Liver (tissue), 9 donors: Measurements from ENCODE around the gene TLNRD1. TPM values are rescaled to one million over a fixed set of nuclear protein-coding genes. Genes with fewer than 3 reads are reported as not detected.
"Not testable (repeated sequence)": the region's sequence is repeated elsewhere in the genome, so short reads cannot be mapped to it uniquely, and the experiment has no call there.

Experiments
- DNase-seq: peaks from one replicate; pipeline ENCODE4 v3.0.0-alpha.2; 2017; ENCODE audit warnings: low spot score
- H3K27ac ChIP-seq, 2 donors: one replicate each; pipeline ENCODE4 v1.7.0; 2013; ENCODE audit warnings: inconsistent platforms in 2 of 2, low read length in 2 of 2, control low read depth in 1 of 2, low read depth in 1 of 2, mild to moderate bottlenecking in 1 of 2
- H3K27me3 ChIP-seq, 4 donors: one replicate each; pipeline versions ENCODE4 v1.6.1 to v1.7.0; 2013; ENCODE audit warnings: low read length in 3 of 4, inconsistent platforms in 1 of 4, mild to moderate bottlenecking in 1 of 4, moderate library complexity in 1 of 4; ENCODE audit not compliant: control insufficient read depth in 4 of 4, insufficient read depth in 4 of 4
- H3K36me3 ChIP-seq, 4 donors: one replicate each; pipeline versions ENCODE4 v1.6.1 to v1.7.0; 2013; ENCODE audit warnings: low read length in 3 of 4, mild to moderate bottlenecking in 3 of 4, low read depth in 1 of 4, moderate library complexity in 1 of 4; ENCODE audit not compliant: control insufficient read depth in 4 of 4, insufficient read depth in 3 of 4
- H3K4me1 ChIP-seq, 4 donors: one replicate each; pipeline versions ENCODE4 v1.6.1 to v1.7.0; 2013; ENCODE audit warnings: low read length in 3 of 4, mild to moderate bottlenecking in 3 of 4, moderate library complexity in 1 of 4; ENCODE audit not compliant: control insufficient read depth in 4 of 4, insufficient read depth in 4 of 4
- H3K4me3 ChIP-seq, 3 donors: one replicate each; pipeline versions ENCODE4 v1.6.1 to v1.7.0; 2013; ENCODE audit warnings: low read length in 3 of 3, control low read depth in 1 of 3, low read depth in 1 of 3, mild to moderate bottlenecking in 1 of 3
- H3K9ac ChIP-seq, 2 donors: one replicate each; pipeline ENCODE4 v1.7.0; 2013; ENCODE audit warnings: low read length in 2 of 2, mild to moderate bottlenecking in 2 of 2, moderate library complexity in 2 of 2, control low read depth in 1 of 2, low read depth in 1 of 2
- H3K9me3 ChIP-seq, 4 donors: one replicate each; pipeline versions ENCODE4 v1.6.1 to v1.7.0; 2013; ENCODE audit warnings: low read length in 3 of 4; ENCODE audit not compliant: control insufficient read depth in 4 of 4
- FOXA1 ChIP-seq: IDR thresholded peaks from 2 replicates; pipeline ENCODE4 v1.6.1; 2016; ENCODE audit warnings: antibody characterized with exemption
- HNF4A ChIP-seq, 2 donors: conservative IDR thresholded peaks; 2 replicates each; pipeline ENCODE4 v1.6.1; 2016; ENCODE audit warnings: antibody characterized with exemption in 2 of 2, mild to moderate bottlenecking in 2 of 2
- TAF1 ChIP-seq: conservative IDR thresholded peaks from 2 replicates; pipeline ENCODE4 v1.6.1; 2016; ENCODE audit warnings: antibody characterized with exemption, mild to moderate bottlenecking
- YY1 ChIP-seq: IDR thresholded peaks from 2 replicates; pipeline ENCODE4 v1.6.1; 2016; ENCODE audit warnings: antibody characterized with exemption, mild to moderate bottlenecking
- WGBS: extraction: QIAGEN DNeasy Blood & Tissue Kit; methylation state at CpG from one replicate; pipeline ENCODE4 v1.1.7; 2013; 5-methylcytosine and 5-hydroxymethylcytosine counted together
- polyA plus RNA-seq, 2 donors: library from polyadenylated mRNA; stranded (reverse) in 1 of 2; unstranded in 1 of 2; fragments of 200-250 nt in 1 of 2; fragments of >200 nt in 1 of 2; fragmentation: Nextera tagmentation in 1 of 2; extraction: Ambion mirVana in 1 of 2; gene quantifications; one replicate each; pipeline versions ENCODE4 v1.2.1 to v1.2.3, GENCODE V29; 2013 to 2015
- total RNA-seq, 2 donors: library from RNA; depleted of rRNA; stranded (reverse); fragments of >200 nt; gene quantifications; one replicate each; pipeline ENCODE4 v1.2.3, GENCODE V29; 2014
- TF ChIP-seq, protein P1 (sequence below): fragments of 150-350 bp; IDR thresholded peaks from 2 replicates; pipeline ENCODE4 v1.5.1; 2017; ENCODE audit warnings: improper control_type of control experiment, low read depth, low read length; ENCODE audit not compliant: missing input control
- TF ChIP-seq, protein P2 (sequence below): IDR thresholded peaks from 2 replicates; pipeline ENCODE4 v1.6.1; 2016; ENCODE audit warnings: antibody characterized with exemption
- TF ChIP-seq, protein P3 (sequence below): IDR thresholded peaks from 2 replicates; pipeline ENCODE4 v1.6.1; 2016; ENCODE audit warnings: antibody characterized with exemption, mild to moderate bottlenecking
- donor health status: healthy.
- donor health status: healthy.
- donor health status: healthy.
- donor health status: healthy.
- donor health status: healthy.

TLNRD1 gene
- total and polyA plus RNA-seq, 4 donors: 1.1 to 5.8 (median 3.2) TPM

DNA sequence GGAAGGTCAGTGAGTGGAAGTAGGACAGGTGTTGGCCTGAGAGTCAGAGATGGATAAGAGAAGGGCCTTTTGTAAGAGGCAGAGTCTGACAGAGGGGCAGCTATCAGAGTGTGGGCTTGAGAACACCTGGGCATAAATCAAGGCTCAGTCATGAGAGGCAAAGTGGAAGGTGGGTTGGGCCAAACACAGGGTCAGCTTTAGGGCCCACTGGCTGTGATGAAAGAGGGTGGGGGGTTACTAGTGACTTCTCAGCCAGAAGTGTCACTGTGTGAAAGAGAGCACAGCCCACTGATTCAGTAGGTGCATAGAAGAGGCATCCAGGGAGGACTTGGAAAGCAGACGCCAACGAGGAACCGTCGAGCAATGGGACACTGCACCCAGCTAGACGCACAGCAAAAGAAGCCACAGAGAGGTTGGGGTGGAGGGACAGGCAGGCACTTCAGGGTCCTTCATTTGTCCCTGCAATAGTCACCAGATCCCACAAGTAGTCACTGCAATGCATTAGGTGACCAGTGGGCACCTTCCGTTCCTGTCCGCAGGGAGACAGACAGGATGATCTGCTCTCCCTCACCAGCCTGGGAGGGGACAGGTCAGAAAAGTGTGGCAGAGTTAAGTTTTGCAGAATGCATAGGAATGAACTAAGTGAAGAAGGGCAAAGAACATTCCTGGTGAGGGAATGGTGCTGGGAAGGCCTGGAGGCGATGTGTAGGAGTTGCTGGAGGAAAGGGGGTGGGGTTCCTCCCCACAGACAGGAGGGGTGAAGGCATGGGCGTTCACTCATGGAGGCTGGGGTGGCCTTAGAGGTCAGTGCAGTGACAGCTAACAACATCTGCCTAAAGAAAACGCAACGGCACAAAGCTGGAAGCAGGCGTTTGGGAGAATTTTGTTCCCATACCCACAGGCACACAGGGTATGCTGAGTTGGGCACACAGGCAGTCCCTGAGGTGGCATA lies 47.4 kb upstream of the TLNRD1 start:
- Histone ChIP-seq H3K4me1 (peaks cover 0 to 2% (median 0%) of the 10 kb centered on the region in 4 donors), H3K4me3 (no peak overlapping the region), H3K36me3 (peaks cover 3 to 46% (median 17%) of the 10 kb centered on the region in 4 donors), H3K27me3 (no peaks in the 10 kb centered on the region), H3K27ac (no peak overlapping the region), H3K9ac (no peak overlapping the region), H3K9me3 (no peaks in the 10 kb centered on the region)
- 98% methylated on average over 12 of the region's 12 CpGs for WGBS
- TF ChIP-seq FOXA1 (no peak), YY1 (no peak)
- TF ChIP-seq, protein P1, sequence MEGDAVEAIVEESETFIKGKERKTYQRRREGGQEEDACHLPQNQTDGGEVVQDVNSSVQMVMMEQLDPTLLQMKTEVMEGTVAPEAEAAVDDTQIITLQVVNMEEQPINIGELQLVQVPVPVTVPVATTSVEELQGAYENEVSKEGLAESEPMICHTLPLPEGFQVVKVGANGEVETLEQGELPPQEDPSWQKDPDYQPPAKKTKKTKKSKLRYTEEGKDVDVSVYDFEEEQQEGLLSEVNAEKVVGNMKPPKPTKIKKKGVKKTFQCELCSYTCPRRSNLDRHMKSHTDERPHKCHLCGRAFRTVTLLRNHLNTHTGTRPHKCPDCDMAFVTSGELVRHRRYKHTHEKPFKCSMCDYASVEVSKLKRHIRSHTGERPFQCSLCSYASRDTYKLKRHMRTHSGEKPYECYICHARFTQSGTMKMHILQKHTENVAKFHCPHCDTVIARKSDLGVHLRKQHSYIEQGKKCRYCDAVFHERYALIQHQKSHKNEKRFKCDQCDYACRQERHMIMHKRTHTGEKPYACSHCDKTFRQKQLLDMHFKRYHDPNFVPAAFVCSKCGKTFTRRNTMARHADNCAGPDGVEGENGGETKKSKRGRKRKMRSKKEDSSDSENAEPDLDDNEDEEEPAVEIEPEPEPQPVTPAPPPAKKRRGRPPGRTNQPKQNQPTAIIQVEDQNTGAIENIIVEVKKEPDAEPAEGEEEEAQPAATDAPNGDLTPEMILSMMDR: no peak
- TF ChIP-seq, protein P2, sequence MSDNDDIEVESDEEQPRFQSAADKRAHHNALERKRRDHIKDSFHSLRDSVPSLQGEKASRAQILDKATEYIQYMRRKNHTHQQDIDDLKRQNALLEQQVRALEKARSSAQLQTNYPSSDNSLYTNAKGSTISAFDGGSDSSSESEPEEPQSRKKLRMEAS: no peak
- DNase-seq: no peak

DNA sequence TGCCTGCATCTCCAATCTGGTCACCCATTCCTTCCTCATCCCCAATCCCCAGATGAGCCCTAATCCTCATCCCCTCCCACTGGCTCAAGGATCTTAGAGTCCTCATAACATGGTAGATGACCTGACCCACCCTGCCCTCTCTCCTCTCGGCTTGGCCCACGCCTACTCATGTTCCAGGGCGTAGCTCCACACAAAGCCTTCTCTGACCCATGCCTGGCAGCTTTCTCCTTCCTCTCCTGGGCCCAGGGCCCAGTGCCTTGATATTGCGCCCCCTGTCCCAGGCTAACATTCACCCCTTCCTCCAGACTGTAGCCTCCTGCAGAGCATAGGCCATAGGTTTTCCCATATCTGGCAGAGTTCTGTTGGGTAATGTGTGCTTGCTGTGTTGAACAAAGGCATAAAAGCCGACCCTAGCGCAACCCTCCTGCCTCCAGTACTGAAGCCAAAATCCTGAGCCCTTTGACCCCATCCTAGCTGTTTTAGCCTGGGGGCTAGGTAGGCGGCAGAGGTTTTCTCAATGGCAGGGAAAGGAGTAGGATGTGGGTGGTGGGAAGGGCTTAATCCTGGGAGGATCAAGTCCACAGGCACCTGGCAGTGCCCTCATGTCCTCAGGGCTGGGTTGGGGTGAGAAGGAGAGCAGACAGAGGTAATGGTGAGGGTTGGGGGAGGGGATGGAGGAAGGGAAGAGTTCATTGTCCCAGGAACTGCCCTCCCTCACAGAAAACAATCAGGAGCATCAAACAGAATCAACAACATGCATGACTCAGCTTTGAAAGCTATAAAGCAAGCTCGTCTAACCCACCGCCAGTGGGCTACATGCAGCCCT lies 46.6 kb upstream of the TLNRD1 start:
- no peak overlapping the region for H3K9ac ChIP-seq
- no peak for DNase-seq
- no peak for TF ChIP-seq HNF4A (conservative IDR thresholded peaks at IDR 0.05)
- TF ChIP-seq, protein P3, sequence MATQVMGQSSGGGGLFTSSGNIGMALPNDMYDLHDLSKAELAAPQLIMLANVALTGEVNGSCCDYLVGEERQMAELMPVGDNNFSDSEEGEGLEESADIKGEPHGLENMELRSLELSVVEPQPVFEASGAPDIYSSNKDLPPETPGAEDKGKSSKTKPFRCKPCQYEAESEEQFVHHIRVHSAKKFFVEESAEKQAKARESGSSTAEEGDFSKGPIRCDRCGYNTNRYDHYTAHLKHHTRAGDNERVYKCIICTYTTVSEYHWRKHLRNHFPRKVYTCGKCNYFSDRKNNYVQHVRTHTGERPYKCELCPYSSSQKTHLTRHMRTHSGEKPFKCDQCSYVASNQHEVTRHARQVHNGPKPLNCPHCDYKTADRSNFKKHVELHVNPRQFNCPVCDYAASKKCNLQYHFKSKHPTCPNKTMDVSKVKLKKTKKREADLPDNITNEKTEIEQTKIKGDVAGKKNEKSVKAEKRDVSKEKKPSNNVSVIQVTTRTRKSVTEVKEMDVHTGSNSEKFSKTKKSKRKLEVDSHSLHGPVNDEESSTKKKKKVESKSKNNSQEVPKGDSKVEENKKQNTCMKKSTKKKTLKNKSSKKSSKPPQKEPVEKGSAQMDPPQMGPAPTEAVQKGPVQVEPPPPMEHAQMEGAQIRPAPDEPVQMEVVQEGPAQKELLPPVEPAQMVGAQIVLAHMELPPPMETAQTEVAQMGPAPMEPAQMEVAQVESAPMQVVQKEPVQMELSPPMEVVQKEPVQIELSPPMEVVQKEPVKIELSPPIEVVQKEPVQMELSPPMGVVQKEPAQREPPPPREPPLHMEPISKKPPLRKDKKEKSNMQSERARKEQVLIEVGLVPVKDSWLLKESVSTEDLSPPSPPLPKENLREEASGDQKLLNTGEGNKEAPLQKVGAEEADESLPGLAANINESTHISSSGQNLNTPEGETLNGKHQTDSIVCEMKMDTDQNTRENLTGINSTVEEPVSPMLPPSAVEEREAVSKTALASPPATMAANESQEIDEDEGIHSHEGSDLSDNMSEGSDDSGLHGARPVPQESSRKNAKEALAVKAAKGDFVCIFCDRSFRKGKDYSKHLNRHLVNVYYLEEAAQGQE: no peak
- TF ChIP-seq TAF1: no peak
- no peak overlapping the region for H3K4me3 ChIP-seq
- H3K4me1 ChIP-seq: peaks cover 0 to 2% (median 0%) of the 10 kb centered on the region in 4 donors
- peaks cover 2 to 44% (median 16%) of the 10 kb centered on the region in 4 donors for H3K36me3 ChIP-seq
- H3K27ac ChIP-seq: no peak overlapping the region
- H3K27me3 ChIP-seq: no peaks in the 10 kb centered on the region
- H3K9me3 ChIP-seq: no peaks in the 10 kb centered on the region
- 89% methylated on average over 9 of the region's 9 CpGs for WGBS

DNA sequence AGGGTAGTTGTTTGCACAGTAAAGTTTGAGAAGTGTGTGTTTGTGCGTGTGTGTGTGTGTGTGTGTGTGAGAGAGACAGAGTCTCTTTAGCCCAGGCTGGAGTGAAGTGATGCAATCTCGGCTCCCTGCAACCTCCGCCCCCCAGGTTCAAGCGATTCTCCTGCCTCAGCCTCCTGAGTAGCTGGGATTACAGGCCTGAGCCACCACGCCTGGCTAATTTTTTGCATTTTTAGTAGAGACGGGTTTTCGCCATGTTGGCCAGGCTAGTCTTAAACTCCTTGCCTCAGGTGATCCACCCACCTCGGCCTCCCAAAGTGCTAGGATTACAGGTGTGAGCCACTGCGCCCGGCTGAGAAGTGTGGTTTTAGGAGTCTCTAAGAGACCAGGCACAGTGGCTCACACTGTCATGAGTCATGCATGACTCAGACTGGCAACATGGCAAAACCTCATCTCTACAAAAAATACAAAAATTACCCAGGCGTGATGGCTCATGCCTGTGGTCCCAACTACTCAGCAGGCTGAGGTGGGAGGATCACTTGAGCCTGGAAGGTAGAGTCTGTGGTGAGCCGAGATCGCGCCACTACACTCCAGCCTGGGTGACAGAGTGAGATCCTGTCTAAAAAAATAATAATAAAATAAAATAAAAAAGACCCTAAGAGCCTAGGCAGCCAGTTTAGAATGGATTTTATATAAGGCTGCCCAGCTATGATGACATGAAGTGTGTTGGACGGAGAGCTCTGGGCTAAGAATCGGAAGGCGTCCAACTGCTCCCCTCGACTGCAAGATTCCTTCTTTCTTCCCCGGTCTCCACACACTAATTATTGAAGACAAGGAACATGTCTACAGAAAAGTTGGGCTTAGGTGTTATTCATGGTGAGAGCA lies 44.9 kb upstream of the TLNRD1 start:
- H3K36me3 ChIP-seq: peaks cover 3 to 34% (median 13%) of the 10 kb centered on the region in 4 donors
- not testable (repeated sequence) for H3K4me3 ChIP-seq, H3K4me1 ChIP-seq, H3K27me3 ChIP-seq, H3K9ac ChIP-seq, H3K27ac ChIP-seq, DNase-seq, H3K9me3 ChIP-seq
- WGBS: 92% methylated on average over 19 of the region's 19 CpGs
